Gastroesophageal sphincter (tissue), 3 donors: ENCODE data around the gene TRIM6.
"Not testable (repeated sequence)": the region's sequence is repeated elsewhere in the genome, so short reads cannot be mapped to it uniquely, and the experiment has no call there.

ENCODE experiments used
- CTCF ChIP-seq, 4 experiments: fragments of 200-600 bp in 2 of 4; fragments of 450-650 bp in 2 of 4; sonication (generic) in 1 of 4; IDR thresholded peaks; one replicate each; pipeline ENCODE4 v1.5.1; 2017 to 2019; ENCODE audit warnings: antibody characterized with exemption in 4 of 4, mild to moderate bottlenecking in 2 of 4, moderate library complexity in 2 of 4
- POLR2A ChIP-seq, 2 donors: fragments of 450-650 bp; IDR thresholded peaks; one replicate each; pipeline ENCODE4 v1.6.1; 2017; ENCODE audit warnings: antibody characterized with exemption in 2 of 2, mild to moderate bottlenecking in 2 of 2, moderate library complexity in 1 of 2
- POLR2AphosphoS5 ChIP-seq: sonication (generic); formaldehyde crosslinking; IDR thresholded peaks from one replicate; pipeline ENCODE4 v1.6.1; 2017; ENCODE audit warnings: antibody characterized with exemption

- TF ChIP-seq POLR2AphosphoS5; CTCF (IDR thresholded peaks at IDR 0.05); POLR2A (IDR thresholded peaks at IDR 0.05): not testable (repeated sequence)
Measured at GRCh38 chr11:5656956-5657355, 60.5 kb downstream of the TRIM6 start.
